Testis (tissue), 3 donors: ENCODE measurements around the gene G3BP2. TPM values are rescaled to one million over a fixed set of nuclear protein-coding genes. Genes with fewer than 3 reads are reported as not detected.
"Not testable (repeated sequence)": the region's sequence is repeated elsewhere in the genome, so short reads cannot be mapped to it uniquely, and the experiment has no call there.

Source experiments
- DNase-seq: peaks from one replicate; pipeline ENCODE4 v3.0.0-alpha.2; 2019
- H3K27ac ChIP-seq, 2 donors: fragments of 200-600 bp; sonication (generic); one replicate each; pipeline ENCODE4 v1.5.1; 2019
- H3K27me3 ChIP-seq: fragments of 200-600 bp; sonication (generic); one replicate; pipeline ENCODE4 v1.5.1; 2019
- H3K36me3 ChIP-seq: fragments of 200-600 bp; sonication (generic); one replicate; pipeline ENCODE4 v1.5.1; 2017; ENCODE audit warnings: low read depth; ENCODE audit errors: missing control alignments
- H3K4me1 ChIP-seq: fragments of 200-600 bp; sonication (generic); one replicate; pipeline ENCODE4 v1.5.1; 2019
- H3K4me3 ChIP-seq, 2 donors: fragments of 200-600 bp; sonication (generic); one replicate each; pipeline ENCODE4 v1.5.1; 2017 to 2019
- H3K9me3 ChIP-seq: fragments of 200-600 bp; sonication (generic); one replicate; pipeline ENCODE4 v1.5.1; 2017
- CTCF ChIP-seq, 3 experiments: fragments of 450-650 bp in 2 of 3; fragments of 200-600 bp in 1 of 3; sonication (generic) in 1 of 3; IDR thresholded peaks; one replicate each; pipeline ENCODE4 v1.5.1; 2016 to 2019; ENCODE audit warnings: antibody characterized with exemption in 3 of 3, mild to moderate bottlenecking in 2 of 3, moderate library complexity in 1 of 3
- POLR2A ChIP-seq: fragments of 450-650 bp; IDR thresholded peaks from one replicate; pipeline ENCODE4 v1.6.1; 2017; ENCODE audit warnings: antibody characterized with exemption, mild to moderate bottlenecking, moderate library complexity
- WGBS, 2 donors: methylation state at CpG; one replicate each; pipeline ENCODE4 v1.1.5; 2018; 5-methylcytosine and 5-hydroxymethylcytosine counted together
- intact Hi-C: fragments of 100-400 bp; cut with DNase I; formaldehyde crosslinking; loops from one replicate; pipeline ENCODE4 v1.15.1; 2023; ENCODE audit warnings: low total_unique reads
- polyA plus RNA-seq: library from polyadenylated mRNA; stranded (reverse); fragments of 350-450 nt; fragmentation: Illumina TruSeq; extraction: RNeasy Lipid Tissue Mini Kit (QIAGEN cat#74804); gene quantifications from one replicate; pipeline ENCODE4 v1.2.3, GENCODE V29; 2014; ENCODE audit warnings: low read depth, low replicate concordance; ENCODE audit not compliant: insufficient read depth
- total RNA-seq, 2 donors: library from RNA; depleted of rRNA; stranded (reverse); fragments of >200 nt; gene quantifications; one replicate each; pipeline ENCODE4 v1.2.3, GENCODE V29; 2016

G3BP2 gene
- total and polyA plus RNA-seq, 3 donors from 2014 or later, result 102 to 134 (median 105) TPM

- no peaks in the 10 kb centered on the region for H3K27me3 ChIP-seq
- no peak overlapping the region for H3K27ac ChIP-seq
- no peak for DNase-seq
- no peaks in the 10 kb centered on the region for H3K36me3 ChIP-seq
- H3K9me3 ChIP-seq, result no peaks in the 10 kb centered on the region
- H3K4me3 ChIP-seq, result no peak overlapping the region
- no peak for TF ChIP-seq CTCF (IDR thresholded peaks at IDR 0.05)
- TF ChIP-seq POLR2A, result no peak
- 76 to 78% methylated on average over 6 of the region's 6 CpGs for WGBS, 2 donors
- intact Hi-C loops, result no loop called here
- no peaks in the 10 kb centered on the region for H3K4me1 ChIP-seq
These were observed 25.2 kb upstream of the G3BP2 start for GRCh38 chr4:75698162-75698962.

- no peak for TF ChIP-seq CTCF (IDR thresholded peaks at IDR 0.05)
- no peak for TF ChIP-seq POLR2A
- H3K4me3 ChIP-seq, result no peak overlapping the region
- no peaks in the 10 kb centered on the region for H3K9me3 ChIP-seq
- H3K36me3 ChIP-seq, result no peaks in the 10 kb centered on the region
- no peak overlapping the region for H3K27ac ChIP-seq
- no peak for DNase-seq
- H3K27me3 ChIP-seq, result no peaks in the 10 kb centered on the region
- 79 to 96% methylated on average over 3 of the region's 3 CpGs for WGBS, 2 donors
- H3K4me1 ChIP-seq, result no peaks in the 10 kb centered on the region
- intact Hi-C loops, result no loop called here
These were observed 23.4 kb upstream of the G3BP2 start for GRCh38 chr4:75696581-75696980.

GRCh38 chr4:75696071-75696470 is 22.9 kb upstream of the G3BP2 start:
- Histone ChIP-seq H3K36me3 (no peaks in the 10 kb centered on the region), H3K27me3 (no peaks in the 10 kb centered on the region), H3K4me3 (no peak overlapping the region), H3K27ac (no peak overlapping the region), H3K4me1 (no peaks in the 10 kb centered on the region), H3K9me3 (no peaks in the 10 kb centered on the region)
- TF ChIP-seq CTCF (IDR thresholded peaks at IDR 0.05) (no peak), POLR2A (no peak)
- intact Hi-C loops, result no loop called here
- DNase-seq, result no peak
- WGBS, 2 donors, result 48 to 63% methylated on average over 3 of the region's 3 CpGs

GRCh38 chr4:75692066-75692465 is 18.9 kb upstream of the G3BP2 start:
- H3K27me3 ChIP-seq, DNase-seq, H3K36me3 ChIP-seq, H3K9me3 ChIP-seq, H3K4me1 ChIP-seq, intact Hi-C loops, H3K27ac ChIP-seq, H3K4me3 ChIP-seq: not testable (repeated sequence)
- 93 to 99% methylated on average over 5 of the region's 5 CpGs for WGBS, 2 donors

- H3K27me3 ChIP-seq, intact Hi-C loops, H3K4me3 ChIP-seq, H3K9me3 ChIP-seq, H3K27ac ChIP-seq, DNase-seq, H3K36me3 ChIP-seq, H3K4me1 ChIP-seq: not testable (repeated sequence)
- 100% methylated on average over 1 of the region's 1 CpG for WGBS, 2 donors
These were observed 13.9 kb upstream of the G3BP2 start for GRCh38 chr4:75687125-75687524.

- Histone ChIP-seq H3K27me3 (no peaks in the 10 kb centered on the region), H3K4me1 (no peaks in the 10 kb centered on the region), H3K9me3 (no peaks in the 10 kb centered on the region), H3K36me3 (no peaks in the 10 kb centered on the region), H3K4me3 (no peak overlapping the region), H3K27ac (no peak overlapping the region)
- intact Hi-C loops, result no loop called here
- DNase-seq, result no peak
- 70 to 95% methylated on average over 3 of the region's 3 CpGs for WGBS, 2 donors
- no peak for TF ChIP-seq POLR2A
- no peak for TF ChIP-seq CTCF (IDR thresholded peaks at IDR 0.05)
These were observed 13.1 kb upstream of the G3BP2 start for GRCh38 chr4:75686346-75686745.
